ENCODE results near the gene GCHFR. TPM values are rescaled to one million over a fixed set of nuclear protein-coding genes. Genes with fewer than 3 reads are reported as not detected.

The GCHFR gene
- total and polyA plus RNA-seq, 2 of the 4 experiments (the other 2 are of a cell fraction), result 2.3 to 6.5 TPM

DNA sequence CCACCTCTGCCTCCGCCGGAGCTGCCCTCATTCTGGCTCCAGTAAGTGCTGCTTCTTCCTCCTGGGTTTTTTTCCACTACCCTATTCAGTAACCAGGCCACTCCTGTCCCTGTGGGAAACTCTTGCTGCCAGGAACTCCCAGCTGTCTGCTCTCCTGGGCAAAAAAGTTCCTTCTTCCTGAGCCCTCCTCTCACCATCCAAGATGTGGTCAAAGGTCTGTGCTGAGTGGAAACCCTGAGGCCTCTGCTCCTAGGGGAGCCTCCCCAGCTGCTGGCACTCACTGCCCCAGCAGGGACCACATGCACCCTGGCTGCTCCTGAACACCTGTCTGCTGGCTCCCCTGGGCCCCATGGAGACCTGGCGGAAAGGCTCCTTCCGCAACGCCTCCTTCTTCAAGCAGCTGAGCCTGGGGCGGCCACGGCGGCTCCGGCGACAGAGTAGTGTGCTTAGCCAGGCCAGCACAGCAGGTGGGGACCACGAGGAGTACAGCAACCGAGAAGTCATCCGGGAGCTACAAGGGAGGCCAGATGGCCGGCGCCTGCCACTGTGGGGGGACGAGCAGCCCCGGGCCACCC lies 6.4 kb downstream of the GCHFR start:
- in situ Hi-C loops (cut with MboI; ENCODE audit: low sequenced_read_pairs) (no loop called here), dilution Hi-C loops (cut with HindIII; ENCODE audit: low sequenced_read_pairs, unreplicated experiment) (no loop called here), intact Hi-C loops (cut with micrococcal nuclease) (no loop called here)
- H3K4me2 ChIP-seq (ENCODE audit: low read depth, low read length), result no peak overlapping the region
- DNase-seq (no peak), ATAC-seq (ENCODE audit: low read depth) (no peak)
- no peaks in the 10 kb centered on the region for H3K9me3 ChIP-seq (ENCODE audit: control insufficient read depth, insufficient read depth, low read length)
- POLR2A ChIA-PET (ENCODE audit: unreplicated experiment), result no interaction called here
- no peak overlapping the region for H2AFZ ChIP-seq (replicated peaks; ENCODE audit: low read length, poor library complexity)
- H3K4ac ChIP-seq (ENCODE audit: low read depth, low read length), result no peak overlapping the region
- TF ChIP-seq NFE2L2 (IDR thresholded peaks at IDR 0.05; ENCODE audit: low read depth, low read length), result no peak
- TF ChIP-seq, protein P1, sequence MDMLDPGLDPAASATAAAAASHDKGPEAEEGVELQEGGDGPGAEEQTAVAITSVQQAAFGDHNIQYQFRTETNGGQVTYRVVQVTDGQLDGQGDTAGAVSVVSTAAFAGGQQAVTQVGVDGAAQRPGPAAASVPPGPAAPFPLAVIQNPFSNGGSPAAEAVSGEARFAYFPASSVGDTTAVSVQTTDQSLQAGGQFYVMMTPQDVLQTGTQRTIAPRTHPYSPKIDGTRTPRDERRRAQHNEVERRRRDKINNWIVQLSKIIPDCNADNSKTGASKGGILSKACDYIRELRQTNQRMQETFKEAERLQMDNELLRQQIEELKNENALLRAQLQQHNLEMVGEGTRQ (IDR thresholded peaks at IDR 0.05; ENCODE audit: low read depth, low read length), result no peak
- no peak for TF ChIP-seq RCOR1 (IDR thresholded peaks at IDR 0.05; ENCODE audit: insufficient replicate concordance, low read length)
- no peak for TF ChIP-seq MAFK (IDR thresholded peaks at IDR 0.05; ENCODE audit: low read depth, low read length)
- no peak for TF ChIP-seq RAD21 (IDR thresholded peaks at IDR 0.05; ENCODE audit: low read length)
- no peak for TF ChIP-seq MAZ (IDR thresholded peaks at IDR 0.05; ENCODE audit: borderline replicate concordance, low read depth, low read length)
- no peak for TF ChIP-seq MXI1 (IDR thresholded peaks at IDR 0.05; ENCODE audit: borderline replicate concordance, low read depth, low read length)
- TF ChIP-seq CEBPB (IDR thresholded peaks at IDR 0.05; ENCODE audit: low read depth, low read length), result no peak
- TF ChIP-seq CHD1 (IDR thresholded peaks at IDR 0.05; ENCODE audit: low read depth, low read length), result no peak
- TF ChIP-seq, protein P2, sequence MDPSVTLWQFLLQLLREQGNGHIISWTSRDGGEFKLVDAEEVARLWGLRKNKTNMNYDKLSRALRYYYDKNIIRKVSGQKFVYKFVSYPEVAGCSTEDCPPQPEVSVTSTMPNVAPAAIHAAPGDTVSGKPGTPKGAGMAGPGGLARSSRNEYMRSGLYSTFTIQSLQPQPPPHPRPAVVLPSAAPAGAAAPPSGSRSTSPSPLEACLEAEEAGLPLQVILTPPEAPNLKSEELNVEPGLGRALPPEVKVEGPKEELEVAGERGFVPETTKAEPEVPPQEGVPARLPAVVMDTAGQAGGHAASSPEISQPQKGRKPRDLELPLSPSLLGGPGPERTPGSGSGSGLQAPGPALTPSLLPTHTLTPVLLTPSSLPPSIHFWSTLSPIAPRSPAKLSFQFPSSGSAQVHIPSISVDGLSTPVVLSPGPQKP (IDR thresholded peaks at IDR 0.05; ENCODE audit: borderline replicate concordance, low read depth, low read length), result no peak
- no peak for TF ChIP-seq BHLHE40 (IDR thresholded peaks at IDR 0.05; ENCODE audit: low read depth, low read length)
- TF ChIP-seq RFX5 (IDR thresholded peaks at IDR 0.05; ENCODE audit: low read depth, low read length), result no peak
- no peak for TF ChIP-seq SMC3 (IDR thresholded peaks at IDR 0.05; ENCODE audit: low read depth, low read length)
- TF ChIP-seq FOS (IDR thresholded peaks at IDR 0.05; ENCODE audit: low read depth, low read length), result no peak
- TF ChIP-seq, protein P3, sequence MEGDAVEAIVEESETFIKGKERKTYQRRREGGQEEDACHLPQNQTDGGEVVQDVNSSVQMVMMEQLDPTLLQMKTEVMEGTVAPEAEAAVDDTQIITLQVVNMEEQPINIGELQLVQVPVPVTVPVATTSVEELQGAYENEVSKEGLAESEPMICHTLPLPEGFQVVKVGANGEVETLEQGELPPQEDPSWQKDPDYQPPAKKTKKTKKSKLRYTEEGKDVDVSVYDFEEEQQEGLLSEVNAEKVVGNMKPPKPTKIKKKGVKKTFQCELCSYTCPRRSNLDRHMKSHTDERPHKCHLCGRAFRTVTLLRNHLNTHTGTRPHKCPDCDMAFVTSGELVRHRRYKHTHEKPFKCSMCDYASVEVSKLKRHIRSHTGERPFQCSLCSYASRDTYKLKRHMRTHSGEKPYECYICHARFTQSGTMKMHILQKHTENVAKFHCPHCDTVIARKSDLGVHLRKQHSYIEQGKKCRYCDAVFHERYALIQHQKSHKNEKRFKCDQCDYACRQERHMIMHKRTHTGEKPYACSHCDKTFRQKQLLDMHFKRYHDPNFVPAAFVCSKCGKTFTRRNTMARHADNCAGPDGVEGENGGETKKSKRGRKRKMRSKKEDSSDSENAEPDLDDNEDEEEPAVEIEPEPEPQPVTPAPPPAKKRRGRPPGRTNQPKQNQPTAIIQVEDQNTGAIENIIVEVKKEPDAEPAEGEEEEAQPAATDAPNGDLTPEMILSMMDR (conservative IDR thresholded peaks at IDR 0.05; ENCODE audit: low read depth, low read length), result no peak
- TF ChIP-seq POLR2A (IDR thresholded peaks at IDR 0.05; ENCODE audit: low read depth, low read length), result no peak
- no peaks in the 10 kb centered on the region for H3K27me3 ChIP-seq (ENCODE audit: control insufficient read depth, insufficient read depth, low read length)
- H2AK9ac ChIP-seq (replicated peaks; ENCODE audit: low read depth, low read length, poor library complexity), result no peak overlapping the region
- no peak overlapping the region for H3K56ac ChIP-seq (ENCODE audit: extremely low read depth, insufficient read depth, low read length)
- peaks cover 39% of the 10 kb centered on the region for H3K36me3 ChIP-seq (ENCODE audit: control insufficient read depth, insufficient read depth, low read length)
- no peak overlapping the region for H4K91ac ChIP-seq (ENCODE audit: insufficient read depth, low read depth, low read length)
- H3K23ac ChIP-seq (ENCODE audit: low read depth, low read length), result no peak overlapping the region
- peaks cover 9% of the 10 kb centered on the region; the same call in 1 of the 2 replicates for H4K20me1 ChIP-seq (ENCODE audit: insufficient read depth, low read length)
- no peak overlapping the region for H3K9ac ChIP-seq (ENCODE audit: low read depth, low read length)
- no peaks in the 10 kb centered on the region; a peak in 1 of 4 replicates for H3K79me1 ChIP-seq (ENCODE audit: low read depth in 1 of 2, low read length in 2 of 2)
- no peak overlapping the region for H2AK5ac ChIP-seq (ENCODE audit: low read depth, low read length)
- no peak overlapping the region for H4K5ac ChIP-seq (ENCODE audit: low read depth, low read length)
- H2BK15ac ChIP-seq (ENCODE audit: low read depth, low read length), result no peak overlapping the region
- H3K27ac ChIP-seq (ENCODE audit: insufficient read depth, low read length), result no peak overlapping the region
- CTCF ChIA-PET, result no interaction called here
- no peak overlapping the region for H2BK20ac ChIP-seq (ENCODE audit: low read depth, low read length)
- H4K8ac ChIP-seq (ENCODE audit: low read depth in 2 of 2, low read length in 2 of 2), result no peak overlapping the region
- H2BK120ac ChIP-seq (ENCODE audit: low read depth, low read length), result no peak overlapping the region
- H3K18ac ChIP-seq (ENCODE audit: low read depth, low read length), result no peak overlapping the region
- no peak overlapping the region for H3K14ac ChIP-seq (replicated peaks; ENCODE audit: low read depth, low read length)
- 86% methylated on average over 14 of the region's 17 CpGs; no CpG with 5 or more reads in 1 of the 2 experiments for WGBS, 2 experiments (ENCODE audit: extremely low coverage in 2 of 2, insufficient read length in 1 of 2)
- H2BK5ac ChIP-seq (ENCODE audit: low read depth, low read length, poor library complexity, severe bottlenecking), result no peak overlapping the region
- H3K4me1 ChIP-seq (ENCODE audit: control insufficient read depth, insufficient read depth, low read length), result peaks cover 14% of the 10 kb centered on the region
- H3K9me1 ChIP-seq (ENCODE audit: insufficient read depth, low read length), result peaks cover 12% of the 10 kb centered on the region
- no TSS peak for BruUV-seq (replicated peaks)
- H3K4me3 ChIP-seq (ENCODE audit: insufficient read depth, low read depth, low read length), result no peak overlapping the region

All from IMR-90 (cell line).